Immature natural killer cell (primary cell): ENCODE measurements around the gene MTHFD2L. TPM values are rescaled to one million over a fixed set of nuclear protein-coding genes. Genes with fewer than 3 reads are reported as not detected.

Experiments
- DNase-seq, 3 donors: peaks; one replicate each; pipeline ENCODE4 v3.0.0; 2022; ENCODE audit warnings: mixed read lengths in 1 of 3
- H3K27ac Mint-ChIP-seq, 6 donors: one replicate each; pipeline ENCODE4 v1.8.0; 2020; ENCODE audit warnings: mixed read lengths in 6 of 6, mild to moderate bottlenecking in 5 of 6, inconsistent platforms in 4 of 6, moderate library complexity in 3 of 6
- H3K27me3 Mint-ChIP-seq, 3 donors: one replicate each; pipeline ENCODE4 v1.8.0; 2020 to 2021; ENCODE audit warnings: low read depth in 3 of 3, mild to moderate bottlenecking in 3 of 3, mixed read lengths in 3 of 3, moderate library complexity in 3 of 3, inconsistent platforms in 1 of 3
- H3K36me3 Mint-ChIP-seq, 3 donors: one replicate each; pipeline ENCODE4 v1.8.0; 2020; ENCODE audit warnings: mixed read lengths in 3 of 3, inconsistent platforms in 2 of 3, mild to moderate bottlenecking in 2 of 3
- H3K4me1 Mint-ChIP-seq, 2 donors: one replicate each; pipeline ENCODE4 v1.8.0; 2020; ENCODE audit warnings: inconsistent platforms in 2 of 2, mild to moderate bottlenecking in 2 of 2, mixed read lengths in 2 of 2, moderate library complexity in 1 of 2
- H3K4me3 Mint-ChIP-seq, 5 donors: one replicate each; pipeline ENCODE4 v1.8.0; 2020; ENCODE audit warnings: mild to moderate bottlenecking in 5 of 5, mixed read lengths in 5 of 5, inconsistent platforms in 3 of 5, moderate library complexity in 3 of 5
- H3K9me3 Mint-ChIP-seq, 6 donors: one replicate each; pipeline ENCODE4 v1.8.0; 2020; ENCODE audit warnings: mild to moderate bottlenecking in 6 of 6, mixed read lengths in 6 of 6, inconsistent platforms in 4 of 6, moderate library complexity in 3 of 6
- polyA plus RNA-seq, 3 donors: library from polyadenylated mRNA; unstranded; fragments of 300-500 nt; fragmentation: Illumina TruSeq; gene quantifications; one replicate each; pipeline ENCODE4 v1.2.3, GENCODE V29; 2021

The MTHFD2L gene
- polyA plus RNA-seq, 3 donors from 2014 or later: 4.5 to 5.7 (median 4.6) TPM

GRCh38 chr4:74258963-74259362 lies 101.0 kb downstream of the MTHFD2L start:
- H3K27me3 Mint-ChIP-seq: peaks cover 0 to 3% (median 0%) of the 10 kb centered on the region in 3 donors
- no peaks in the 10 kb centered on the region for H3K36me3 Mint-ChIP-seq
- peaks cover 0 to 8% (median under 1%) of the 10 kb centered on the region in 6 donors for H3K9me3 Mint-ChIP-seq
- no peak overlapping the region for H3K27ac Mint-ChIP-seq
- H3K4me1 Mint-ChIP-seq: no peaks in the 10 kb centered on the region
- DNase-seq: no peak
- H3K4me3 Mint-ChIP-seq: no peak overlapping the region

GRCh38 chr4:74260036-74260435 lies 102.1 kb downstream of the MTHFD2L start:
- DNase-seq: no peak
- peaks cover 0 to 8% (median 0%) of the 10 kb centered on the region in 6 donors for H3K9me3 Mint-ChIP-seq
- H3K36me3 Mint-ChIP-seq: no peaks in the 10 kb centered on the region
- no peak overlapping the region for H3K27ac Mint-ChIP-seq
- H3K27me3 Mint-ChIP-seq: peaks cover 0 to 3% (median 0%) of the 10 kb centered on the region in 3 donors
- no peaks in the 10 kb centered on the region for H3K4me1 Mint-ChIP-seq
- no peak overlapping the region for H3K4me3 Mint-ChIP-seq

GRCh38 chr4:74262522-74262921 lies 104.6 kb downstream of the MTHFD2L start:
- Mint-ChIP-seq H3K27me3 (peaks cover 0 to 3% (median 0%) of the 10 kb centered on the region in 3 donors), H3K9me3 (peaks cover 0 to 6% (median 0%) of the 10 kb centered on the region in 6 donors), H3K4me3 (no peak overlapping the region), H3K27ac (no peak overlapping the region), H3K36me3 (no peaks in the 10 kb centered on the region), H3K4me1 (no peaks in the 10 kb centered on the region)
- no peak for DNase-seq

DNA sequence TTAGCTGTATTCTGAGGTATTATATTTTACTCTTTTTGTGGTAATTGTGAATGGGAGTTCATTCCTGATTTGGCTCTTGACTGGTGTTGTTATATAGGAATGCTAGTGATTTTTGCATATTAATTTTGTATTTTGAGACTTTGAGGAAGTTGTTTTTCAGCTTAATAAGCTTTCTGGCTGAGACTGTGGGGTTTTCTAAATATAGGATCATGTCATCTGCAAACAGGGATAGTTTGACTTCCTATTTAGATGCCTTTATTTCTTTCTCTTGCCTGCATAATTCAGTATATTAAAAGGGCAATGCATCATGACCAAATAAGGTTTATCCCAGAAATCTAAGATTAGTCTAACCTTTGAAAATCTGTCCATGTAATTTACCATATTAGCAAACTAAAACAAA lies 105.6 kb downstream of the MTHFD2L start:
- H3K4me1 Mint-ChIP-seq: no peaks in the 10 kb centered on the region
- H3K4me3 Mint-ChIP-seq: no peak overlapping the region
- peaks cover 0 to 8% (median 0%) of the 10 kb centered on the region in 6 donors for H3K9me3 Mint-ChIP-seq
- H3K27me3 Mint-ChIP-seq: peaks cover 0 to 3% (median 0%) of the 10 kb centered on the region in 3 donors
- no peaks in the 10 kb centered on the region for H3K36me3 Mint-ChIP-seq
- no peak overlapping the region for H3K27ac Mint-ChIP-seq
- DNase-seq: no peak

- Mint-ChIP-seq H3K27me3 (no peaks in the 10 kb centered on the region), H3K36me3 (no peaks in the 10 kb centered on the region), H3K27ac (no peak overlapping the region), H3K4me3 (no peak overlapping the region), H3K4me1 (no peaks in the 10 kb centered on the region), H3K9me3 (peaks cover 0 to 2% (median 0%) of the 10 kb centered on the region in 6 donors)
- DNase-seq: no peak
Observed at GRCh38 chr4:74266081-74266480, 108.2 kb downstream of the MTHFD2L start.

DNA sequence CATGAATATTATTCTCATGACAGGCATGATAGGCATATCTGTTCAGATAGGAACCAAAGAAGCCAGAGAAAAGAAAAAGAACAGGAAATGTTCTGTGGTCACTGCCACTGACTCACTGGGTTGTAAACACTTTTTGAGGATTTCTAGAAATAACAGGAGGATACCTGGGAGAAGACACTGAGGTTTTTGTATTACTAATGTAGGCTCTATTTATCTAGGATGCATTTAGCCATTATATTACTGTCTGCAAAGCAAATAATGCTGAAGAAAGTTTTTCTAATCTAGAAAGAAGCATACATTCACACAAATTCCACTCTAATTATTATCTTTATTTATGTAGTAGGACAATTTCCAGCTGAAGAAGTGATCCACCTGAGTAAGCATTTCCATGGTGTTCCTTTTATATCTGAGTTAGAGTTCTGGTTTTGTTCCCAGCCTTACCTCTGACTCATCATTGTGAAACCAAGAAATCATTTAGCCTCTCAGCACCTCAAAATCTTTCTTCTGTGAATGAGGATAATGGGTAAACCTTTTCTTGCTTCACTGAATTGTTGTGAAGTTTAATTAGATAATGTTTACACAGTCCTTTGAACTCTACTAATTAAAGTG lies 110.2 kb downstream of the MTHFD2L start:
- H3K27me3 Mint-ChIP-seq: no peaks in the 10 kb centered on the region
- no peak overlapping the region for H3K27ac Mint-ChIP-seq

DNA sequence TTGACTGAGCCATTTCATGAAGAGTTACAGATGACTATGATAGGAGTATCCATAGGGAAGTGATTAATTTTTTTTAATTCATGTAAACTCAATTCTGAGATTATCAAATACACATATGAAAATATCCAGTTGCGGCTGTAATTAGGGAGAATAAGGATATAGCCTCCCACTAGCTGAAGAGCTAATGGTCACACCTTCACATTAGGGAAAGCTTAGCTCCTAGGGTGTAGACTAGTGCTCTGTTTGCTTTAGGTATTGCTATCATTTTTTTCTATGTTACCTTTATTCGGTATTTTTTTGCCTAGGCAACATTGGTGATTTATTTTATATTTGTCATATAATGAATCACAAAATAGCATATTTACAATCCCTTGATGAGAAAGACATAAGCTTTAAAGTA lies 110.7 kb downstream of the MTHFD2L start:
- no peak for DNase-seq
- Mint-ChIP-seq H3K4me3 (no peak overlapping the region), H3K27ac (no peak overlapping the region), H3K4me1 (no peaks in the 10 kb centered on the region), H3K27me3 (no peaks in the 10 kb centered on the region), H3K9me3 (peaks cover 0 to 4% (median 0%) of the 10 kb centered on the region in 6 donors), H3K36me3 (no peaks in the 10 kb centered on the region)

More for the DNA sequence above, 110.2 kb downstream of the MTHFD2L start:
- no peaks in the 10 kb centered on the region for H3K4me1 Mint-ChIP-seq
- H3K36me3 Mint-ChIP-seq: no peaks in the 10 kb centered on the region
- no peak overlapping the region for H3K4me3 Mint-ChIP-seq
- no peak for DNase-seq
- peaks cover 0 to 4% (median 0%) of the 10 kb centered on the region in 6 donors for H3K9me3 Mint-ChIP-seq

- H3K9me3 Mint-ChIP-seq: peaks cover 0 to 3% (median 0%) of the 10 kb centered on the region in 6 donors
Observed at GRCh38 chr4:74278490-74278889, 120.6 kb downstream of the MTHFD2L start.

DNA sequence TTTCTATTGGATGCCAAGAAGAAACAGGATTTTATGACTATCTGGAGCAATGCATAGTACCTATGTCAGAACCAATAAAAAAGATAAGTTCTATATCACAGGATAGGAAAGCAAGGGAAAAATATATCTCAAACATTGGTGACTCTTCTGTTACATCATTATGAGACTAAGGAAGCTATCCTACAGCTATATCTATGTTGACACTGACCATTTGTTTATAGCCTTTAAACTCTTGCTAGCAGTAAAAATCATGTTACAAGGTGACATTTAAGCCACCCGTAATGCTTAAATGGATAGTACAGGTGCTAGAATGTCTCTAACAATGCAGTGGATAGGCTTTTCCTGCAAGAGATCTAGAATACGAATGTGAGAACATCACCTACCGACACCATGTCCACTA lies 121.8 kb downstream of the MTHFD2L start:
- Mint-ChIP-seq H3K36me3 (peaks cover 0 to 5% (median 4%) of the 10 kb centered on the region in 3 donors), H3K4me1 (no peaks in the 10 kb centered on the region), H3K27me3 (peaks cover under 1 to 3% (median 3%) of the 10 kb centered on the region in 3 donors), H3K4me3 (no peak overlapping the region), H3K27ac (no peak overlapping the region), H3K9me3 (peaks cover 0 to 3% (median 0%) of the 10 kb centered on the region in 6 donors)
- DNase-seq: no peak

More at GRCh38 chr4:74278490-74278889, 120.6 kb downstream of the MTHFD2L start:
- H3K27ac Mint-ChIP-seq: no peak overlapping the region
- no peaks in the 10 kb centered on the region for H3K4me1 Mint-ChIP-seq
- DNase-seq: no peak
- peaks cover 0 to 4% (median 2%) of the 10 kb centered on the region in 3 donors for H3K36me3 Mint-ChIP-seq
- peaks cover 0 to 3% (median 3%) of the 10 kb centered on the region in 3 donors for H3K27me3 Mint-ChIP-seq
- no peak overlapping the region for H3K4me3 Mint-ChIP-seq

DNA sequence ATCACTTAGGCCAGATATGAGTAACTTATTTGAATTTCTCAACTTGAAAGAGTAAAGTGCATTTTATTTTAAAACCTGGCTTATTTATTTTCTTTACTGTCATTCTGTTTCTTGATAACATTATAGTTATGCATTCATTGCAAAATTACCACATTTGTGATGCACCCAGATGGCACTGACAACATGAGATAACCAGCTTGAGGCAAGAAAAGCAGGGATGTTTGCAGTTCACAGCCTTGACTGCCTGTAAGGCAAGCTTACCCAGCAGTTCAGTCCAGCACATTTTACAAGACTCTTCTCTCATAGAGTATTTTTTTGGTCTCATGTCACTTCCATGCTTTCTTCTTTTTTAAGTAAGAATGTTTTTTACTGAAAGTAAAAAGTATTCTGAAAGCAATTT lies 125.0 kb downstream of the MTHFD2L start:
- no peak for DNase-seq
- peaks cover 0 to 3% (median 0%) of the 10 kb centered on the region in 6 donors for H3K9me3 Mint-ChIP-seq
- H3K27me3 Mint-ChIP-seq: peaks cover 2 to 4% (median 3%) of the 10 kb centered on the region in 3 donors
- no peak overlapping the region for H3K4me3 Mint-ChIP-seq
- H3K27ac Mint-ChIP-seq: no peak overlapping the region
- H3K4me1 Mint-ChIP-seq: no peaks in the 10 kb centered on the region
- H3K36me3 Mint-ChIP-seq: peaks cover 0 to 5% (median 4%) of the 10 kb centered on the region in 3 donors

GRCh38 chr4:74283614-74284013 lies 125.7 kb downstream of the MTHFD2L start:
- no peak overlapping the region for H3K27ac Mint-ChIP-seq
- H3K27me3 Mint-ChIP-seq: peaks cover 2 to 4% (median 3%) of the 10 kb centered on the region in 3 donors
- no peak for DNase-seq
- peaks cover 0 to 5% (median 4%) of the 10 kb centered on the region in 3 donors for H3K36me3 Mint-ChIP-seq
- peaks cover 0 to 3% (median 0%) of the 10 kb centered on the region in 6 donors for H3K9me3 Mint-ChIP-seq
- no peaks in the 10 kb centered on the region for H3K4me1 Mint-ChIP-seq
- H3K4me3 Mint-ChIP-seq: no peak overlapping the region

GRCh38 chr4:74284053-74284452 lies 126.1 kb downstream of the MTHFD2L start:
- H3K36me3 Mint-ChIP-seq: peaks cover 2 to 5% (median 4%) of the 10 kb centered on the region in 3 donors
- H3K27ac Mint-ChIP-seq: no peak overlapping the region
- no peak for DNase-seq
- no peak overlapping the region for H3K4me3 Mint-ChIP-seq
- no peaks in the 10 kb centered on the region for H3K4me1 Mint-ChIP-seq
- peaks cover 0 to 3% (median 0%) of the 10 kb centered on the region in 6 donors for H3K9me3 Mint-ChIP-seq
- H3K27me3 Mint-ChIP-seq: peaks cover 2 to 4% (median 3%) of the 10 kb centered on the region in 3 donors

- Mint-ChIP-seq H3K4me3 (no peak overlapping the region), H3K27me3 (peaks cover 2 to 3% (median 2%) of the 10 kb centered on the region in 3 donors), H3K9me3 (no peaks in the 10 kb centered on the region), H3K4me1 (no peaks in the 10 kb centered on the region), H3K27ac (no peak overlapping the region), H3K36me3 (peaks cover 4 to 12% (median 5%) of the 10 kb centered on the region in 3 donors)
- DNase-seq: no peak
Observed at GRCh38 chr4:74287164-74287563, 129.2 kb downstream of the MTHFD2L start.

- H3K36me3 Mint-ChIP-seq: peaks cover 4 to 11% (median 5%) of the 10 kb centered on the region in 3 donors
- peaks cover 2 to 3% (median 2%) of the 10 kb centered on the region in 3 donors for H3K27me3 Mint-ChIP-seq
- no peak for DNase-seq
- no peak overlapping the region for H3K27ac Mint-ChIP-seq
- no peak overlapping the region for H3K4me3 Mint-ChIP-seq
- no peaks in the 10 kb centered on the region for H3K4me1 Mint-ChIP-seq
- no peaks in the 10 kb centered on the region for H3K9me3 Mint-ChIP-seq
Observed at GRCh38 chr4:74287791-74288190, 129.9 kb downstream of the MTHFD2L start.
